ENCODE results near the gene CARM1. TPM values are rescaled to one million over a fixed set of nuclear protein-coding genes. Genes with fewer than 3 reads are reported as not detected.
"Not testable (repeated sequence)": the region's sequence is repeated elsewhere in the genome, so short reads cannot be mapped to it uniquely, and the experiment has no call there.

The CARM1 gene
- polyA plus RNA-seq (ENCODE audit: insufficient read length in 12 of 12): 10 to 100 TPM in 11 of 12 donors, not detected in 1; 47.1 to 84.2 (median 54.9) TPM
- long read RNA-seq, donor 1, partial matches to known transcripts: 38 of 50 reads
- long read RNA-seq, donor 1, other reads (novel, unspliced or antisense): 8 of 50 reads
- long read RNA-seq, donor 2, transcript CARM1-201 (16 exons, 3,330 nt): major isoform, 7 of 18 reads
- long read RNA-seq, donor 2, transcript CARM1-202 (15 exons, 2,722 nt): minor isoform, 5 of 18 reads
- long read RNA-seq, donor 2, partial matches to known transcripts: 6 of 18 reads
- long read RNA-seq, donor 2, other reads (novel, unspliced or antisense): 0 of 18 reads
- long read RNA-seq, donor 3, transcript CARM1-201 (16 exons, 3,330 nt): major isoform, 6 of 6 reads
- long read RNA-seq, donor 3, partial matches to known transcripts: 0 of 6 reads
- long read RNA-seq, donor 3, other reads (novel, unspliced or antisense): 0 of 6 reads
- long read RNA-seq, donor 4, transcript CARM1-201 (16 exons, 3,330 nt): major isoform, 7 of 8 reads
- long read RNA-seq, donor 4, partial matches to known transcripts: 0 of 8 reads
- long read RNA-seq, donor 4, other reads (novel, unspliced or antisense): 0 of 8 reads
- long read RNA-seq, donor 5, transcript CARM1-201 (16 exons, 3,330 nt): major isoform, 7 of 18 reads
- long read RNA-seq, donor 5, transcript CARM1-202 (15 exons, 2,722 nt): minor isoform, 6 of 18 reads
- long read RNA-seq, donor 5, partial matches to known transcripts: 5 of 18 reads
- long read RNA-seq, donor 5, other reads (novel, unspliced or antisense): 0 of 18 reads
- long read RNA-seq, donor 6, partial matches to known transcripts: 0 of 5 reads
- long read RNA-seq, donor 6, other reads (novel, unspliced or antisense): 0 of 5 reads
- long read RNA-seq, donor 7, partial matches to known transcripts: 0 of 3 reads
- long read RNA-seq, donor 7, other reads (novel, unspliced or antisense): 0 of 3 reads
- long read RNA-seq, donor 8, transcript CARM1-201 (16 exons, 3,330 nt): major isoform, 11 of 19 reads
- long read RNA-seq, donor 8, partial matches to known transcripts: 6 of 19 reads
- long read RNA-seq, donor 8, other reads (novel, unspliced or antisense): 0 of 19 reads
- long read RNA-seq, donor 9, partial matches to known transcripts: 41 of 48 reads
- long read RNA-seq, donor 9, other reads (novel, unspliced or antisense): 0 of 48 reads
- long read RNA-seq, donor 10, transcript CARM1-202 (15 exons, 2,722 nt): minor isoform, 6 of 22 reads
- long read RNA-seq, donor 10, transcript CARM1-201 (16 exons, 3,330 nt): major isoform, 10 of 22 reads
- long read RNA-seq, donor 10, partial matches to known transcripts: 0 of 22 reads
- long read RNA-seq, donor 10, other reads (novel, unspliced or antisense): 5 of 22 reads
- long read RNA-seq, donor 11, transcript CARM1-201 (16 exons, 3,330 nt): major isoform, 8 of 11 reads
- long read RNA-seq, donor 11, partial matches to known transcripts: 0 of 11 reads
- long read RNA-seq, donor 11, other reads (novel, unspliced or antisense): 0 of 11 reads

DNA sequence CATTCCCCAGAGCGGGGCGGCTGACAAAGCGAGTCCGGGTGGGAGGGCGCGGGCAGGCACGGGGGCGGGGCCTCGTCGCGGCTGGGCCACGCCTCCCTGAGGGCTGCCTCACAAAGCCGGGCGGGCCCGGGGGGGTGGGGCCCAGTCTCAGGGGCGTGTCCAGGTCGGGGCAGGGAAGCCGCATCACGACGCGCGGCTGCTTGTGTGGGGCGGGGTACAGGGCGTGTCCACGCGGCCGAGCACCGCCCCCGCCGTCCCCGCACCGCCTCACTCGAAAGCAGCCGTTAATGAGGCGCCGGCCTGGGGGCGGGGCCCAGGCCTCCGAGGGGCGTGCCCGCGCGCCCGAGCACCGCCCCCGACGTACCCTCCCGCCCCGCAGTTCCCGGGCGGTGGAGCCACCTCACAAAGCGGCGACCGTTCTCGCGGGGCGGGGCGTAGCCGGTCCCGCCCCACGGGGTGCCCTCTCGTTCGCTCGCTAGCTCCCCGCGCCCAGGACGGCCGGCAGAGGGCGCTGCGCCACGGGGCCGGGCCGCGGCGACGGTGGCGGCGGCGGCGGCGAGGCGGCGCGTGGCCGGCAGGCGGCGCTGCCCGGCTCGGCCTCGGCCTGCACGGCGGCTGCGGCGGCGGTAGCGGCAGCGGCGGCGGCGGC lies at the start of gene CARM1:
Gene CARM1, plus strand, starts transcription at position 599 of the 649 bp plus-strand sequence. CDS start 150 bp downstream, outside the sequence.
- peak; percentile 98 for DNase-seq

DNA sequence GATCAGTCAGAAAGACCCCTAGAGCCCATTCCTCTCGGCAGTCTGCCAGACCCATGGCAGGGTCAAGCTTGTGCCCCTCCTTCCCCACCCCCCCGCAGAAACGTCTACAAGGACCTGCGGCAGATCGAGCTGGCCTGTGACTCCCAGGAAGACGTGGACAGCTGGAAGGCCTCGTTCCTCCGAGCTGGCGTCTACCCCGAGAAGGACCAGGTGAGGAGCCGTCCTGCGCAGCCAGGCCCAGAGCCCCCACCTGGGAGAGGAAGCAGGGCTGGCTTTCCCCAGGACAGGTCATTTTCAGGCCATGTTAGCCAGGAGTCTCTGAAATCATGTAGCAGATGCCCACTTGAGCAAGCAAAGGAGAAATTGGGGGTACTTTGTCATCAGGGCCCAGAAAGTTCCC lies 47.7 kb upstream of the CARM1 start:
- DNase-seq: no peak

DNA sequence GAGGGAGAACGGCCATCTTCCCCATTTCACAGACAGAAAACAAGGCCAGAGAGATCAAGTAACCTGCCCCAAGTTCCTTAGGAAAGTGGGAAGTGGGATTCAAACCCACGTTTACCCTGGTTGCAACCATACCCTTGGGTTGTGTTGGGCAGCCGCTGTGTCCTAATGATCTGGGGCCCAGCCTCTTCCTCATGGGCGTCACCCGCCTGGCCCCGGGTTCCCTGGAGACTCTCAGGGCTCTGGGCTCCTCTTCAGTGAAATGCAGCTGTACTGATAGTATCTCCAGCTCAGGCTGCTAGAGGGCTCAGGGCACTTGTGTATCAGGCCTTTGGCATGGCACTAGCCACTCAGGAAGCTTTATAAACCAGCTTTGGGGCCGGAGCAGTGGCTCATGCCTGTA lies 45.1 kb upstream of the CARM1 start:
- no peak for DNase-seq

DNA sequence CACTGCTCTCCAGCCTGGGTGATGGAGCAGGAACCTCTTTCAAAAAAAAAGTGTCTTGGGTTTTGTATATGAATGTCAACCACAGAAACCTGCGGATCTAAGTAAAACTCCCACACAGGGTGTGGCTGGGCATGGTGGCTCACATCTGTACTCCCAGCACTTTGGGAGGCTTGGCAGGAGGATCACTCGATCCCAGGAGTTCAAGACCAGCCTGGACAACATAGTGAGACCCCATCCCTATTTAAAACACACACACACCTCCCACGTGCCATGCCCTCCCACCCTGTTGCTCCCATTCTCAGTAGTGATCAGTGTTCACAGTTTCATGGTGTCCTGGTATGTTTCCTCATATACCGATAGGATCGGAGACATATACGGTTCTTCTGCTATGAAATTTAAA lies 44.5 kb upstream of the CARM1 start:
- no peak for DNase-seq

DNA sequence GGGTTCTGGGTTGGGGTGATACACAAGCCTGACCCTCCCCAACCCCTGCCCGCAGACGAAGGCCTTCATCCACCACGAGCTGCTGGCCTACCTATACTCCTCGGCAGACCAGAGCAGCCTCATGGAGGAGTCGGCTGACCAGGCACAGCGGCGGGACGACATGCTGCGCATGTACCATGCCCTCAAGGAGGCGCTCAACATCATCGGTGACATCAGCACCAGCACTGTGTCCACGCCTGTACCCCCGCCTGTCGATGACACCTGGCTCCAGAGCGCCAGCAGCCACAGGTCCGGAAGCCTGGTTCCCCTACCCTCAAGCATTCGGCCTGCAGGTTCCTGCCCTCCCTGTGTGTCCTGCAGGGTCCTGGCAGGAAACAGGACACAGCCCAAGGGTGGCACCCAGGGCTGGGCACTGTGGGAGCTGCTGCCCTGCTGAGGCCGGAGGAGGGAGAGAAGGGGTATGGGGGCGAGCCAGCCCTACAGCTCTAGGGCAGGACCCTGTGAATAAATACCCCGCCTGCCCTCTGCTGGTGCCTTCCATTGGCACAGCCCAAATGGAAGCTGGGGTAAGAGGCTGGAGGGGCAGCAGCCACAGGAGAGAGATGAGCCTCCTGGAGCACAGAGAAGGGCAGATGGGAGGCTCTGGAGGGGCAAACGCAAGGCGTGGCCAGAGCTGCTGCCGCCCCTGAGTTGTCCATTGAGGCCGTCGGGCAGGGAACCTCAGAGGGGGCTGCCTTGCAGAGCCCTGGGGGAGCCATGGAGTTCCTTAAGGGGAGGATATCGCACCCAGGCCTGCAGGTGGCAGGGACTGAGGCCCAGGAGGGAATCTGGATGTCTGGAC lies 42.2 kb upstream of the CARM1 start:
- DNase-seq: no peak

DNA sequence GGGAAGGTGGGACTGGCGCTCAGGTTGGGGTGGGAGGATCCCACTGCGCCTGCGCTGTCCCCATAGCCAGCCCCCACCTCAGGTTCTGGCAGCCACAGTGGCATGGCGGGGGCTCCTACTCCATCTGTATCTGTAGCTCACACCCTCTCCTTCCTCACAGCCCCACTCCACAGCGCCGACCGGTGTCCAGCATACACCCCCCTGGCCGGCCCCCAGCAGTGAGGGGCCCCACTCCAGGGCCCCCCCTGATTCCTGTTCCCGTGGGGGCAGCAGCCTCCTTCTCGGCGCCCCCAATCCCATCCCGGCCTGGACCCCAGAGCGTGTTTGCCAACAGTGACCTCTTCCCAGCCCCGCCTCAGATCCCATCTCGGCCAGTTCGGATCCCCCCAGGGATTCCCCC lies 41.4 kb upstream of the CARM1 start:
- DNase-seq: no peak

DNA sequence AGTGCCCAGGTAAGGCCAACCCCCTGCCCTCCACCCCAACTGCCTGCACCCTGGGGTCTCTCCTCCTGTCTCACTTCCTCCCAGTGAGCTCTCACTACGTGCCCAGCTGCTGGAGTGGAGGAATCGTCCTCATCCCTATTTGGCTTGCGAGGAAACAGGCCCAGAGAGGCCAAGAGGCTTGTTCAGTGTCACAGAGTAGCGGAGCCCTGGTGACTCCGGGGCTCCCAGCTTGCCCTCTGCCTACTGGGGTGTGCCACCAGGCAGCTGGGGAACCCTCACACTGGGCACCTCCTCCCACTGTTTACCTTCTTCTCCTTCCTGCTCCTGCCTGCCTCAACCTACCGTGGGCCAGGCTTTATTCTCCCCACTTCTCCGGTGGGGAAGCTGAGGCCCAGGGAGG lies 41.0 kb upstream of the CARM1 start:
- DNase-seq: no peak

DNA sequence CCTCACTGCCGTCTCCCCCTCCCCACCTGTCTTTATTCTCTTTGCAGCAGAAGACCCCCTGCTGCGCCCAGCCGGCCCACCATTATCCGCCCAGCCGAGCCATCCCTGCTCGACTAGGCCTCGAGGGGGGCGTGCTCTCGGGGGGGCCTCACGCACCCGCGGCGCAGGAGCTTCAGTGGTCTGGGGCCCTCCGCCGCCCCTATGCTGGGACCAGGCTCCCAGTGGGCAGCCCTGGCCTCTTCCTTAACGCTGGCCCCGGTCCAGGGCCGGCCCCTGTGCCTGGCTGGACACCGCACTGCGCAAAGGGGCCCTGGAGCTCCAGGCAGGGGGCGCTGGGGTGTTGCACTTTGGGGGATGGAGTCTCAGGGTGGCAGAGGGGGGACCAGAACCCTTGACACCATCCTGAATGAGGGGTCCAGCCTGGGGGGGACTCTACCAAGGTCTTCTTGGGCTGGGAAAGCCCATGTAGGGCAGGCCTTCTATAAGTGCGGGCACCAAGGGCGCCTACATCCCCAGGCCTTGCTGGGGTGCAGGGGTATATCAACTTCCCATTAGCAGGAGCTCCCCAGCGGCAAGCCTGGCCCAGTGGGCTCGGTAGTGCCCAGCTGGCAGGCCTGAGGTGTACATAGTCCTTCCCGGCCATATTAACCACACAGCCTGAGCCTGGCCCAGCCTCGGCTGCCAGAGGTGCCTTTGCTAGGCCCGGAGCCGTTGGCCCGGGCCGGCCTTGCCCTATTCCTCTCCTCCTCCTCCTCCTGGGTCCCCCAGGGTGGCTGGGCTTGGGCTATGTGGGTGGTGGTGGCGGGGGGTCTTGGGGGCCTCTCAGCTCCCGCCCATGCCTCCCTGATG lies 40.2 kb upstream of the CARM1 start:
- no peak for DNase-seq

DNA sequence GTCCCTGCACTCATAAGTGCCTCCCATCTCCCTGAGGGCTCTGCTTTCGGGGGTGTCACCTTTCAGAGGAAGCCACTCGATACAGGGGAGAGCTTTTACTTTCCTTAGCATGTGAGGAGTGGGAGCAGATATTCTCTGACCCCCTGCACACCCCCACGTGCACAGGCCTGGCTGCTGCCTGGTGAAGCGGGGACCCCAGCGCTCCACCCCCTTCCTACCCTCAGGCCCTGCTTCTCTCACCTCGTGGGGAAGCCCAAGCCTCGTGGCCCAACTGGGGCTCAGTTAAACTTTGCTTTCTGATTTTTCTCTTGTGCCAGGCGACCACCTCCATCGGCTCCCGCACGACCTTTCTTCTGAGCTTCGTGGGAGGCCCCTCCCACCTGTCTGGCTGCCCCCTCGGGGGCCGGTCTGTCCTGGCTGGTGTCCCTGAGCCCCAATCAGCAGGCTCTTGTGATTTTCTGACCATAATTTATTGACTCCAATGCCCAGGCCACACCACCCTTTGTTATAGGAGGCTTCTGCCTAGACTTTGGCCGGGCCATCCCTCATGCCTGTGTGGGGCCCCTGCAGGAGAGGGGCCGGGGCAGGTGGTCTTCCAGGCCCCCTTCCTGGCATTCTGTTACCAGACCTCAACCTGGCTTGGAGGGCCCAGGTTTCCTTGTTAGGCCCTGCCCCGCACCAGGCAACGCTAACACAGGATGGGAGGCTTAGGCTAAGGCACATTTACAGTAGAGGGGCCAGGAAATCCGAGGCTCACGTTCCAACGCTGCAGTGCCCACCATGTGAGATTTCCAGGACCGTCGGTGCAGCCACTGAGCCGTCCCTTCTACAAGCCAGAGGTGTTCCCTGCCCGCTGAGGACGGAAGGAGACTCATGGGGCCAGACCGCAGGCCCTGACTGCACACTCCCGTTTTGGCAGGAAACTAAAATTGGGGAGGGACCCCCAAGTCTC lies 39.1 kb upstream of the CARM1 start:
- no peak for DNase-seq

DNA sequence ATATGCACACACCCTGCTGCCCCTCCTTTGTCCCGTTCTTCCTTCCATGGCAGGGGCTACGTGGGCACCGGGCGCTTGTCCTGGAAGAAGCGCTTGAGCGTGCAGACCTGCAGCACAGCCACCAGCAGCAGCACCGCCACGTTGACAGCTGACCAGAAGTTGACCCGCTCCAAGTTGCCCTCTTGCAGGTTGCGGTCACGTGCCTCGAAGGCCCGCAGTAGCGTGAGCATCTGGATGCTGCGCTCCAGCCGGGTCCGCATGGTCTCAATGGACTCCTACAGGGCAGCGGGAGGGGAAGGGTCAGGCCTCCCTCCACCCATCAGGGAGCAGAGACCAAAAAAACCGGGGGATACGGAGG lies 38.4 kb upstream of the CARM1 start:
- DNase-seq: no peak

DNA sequence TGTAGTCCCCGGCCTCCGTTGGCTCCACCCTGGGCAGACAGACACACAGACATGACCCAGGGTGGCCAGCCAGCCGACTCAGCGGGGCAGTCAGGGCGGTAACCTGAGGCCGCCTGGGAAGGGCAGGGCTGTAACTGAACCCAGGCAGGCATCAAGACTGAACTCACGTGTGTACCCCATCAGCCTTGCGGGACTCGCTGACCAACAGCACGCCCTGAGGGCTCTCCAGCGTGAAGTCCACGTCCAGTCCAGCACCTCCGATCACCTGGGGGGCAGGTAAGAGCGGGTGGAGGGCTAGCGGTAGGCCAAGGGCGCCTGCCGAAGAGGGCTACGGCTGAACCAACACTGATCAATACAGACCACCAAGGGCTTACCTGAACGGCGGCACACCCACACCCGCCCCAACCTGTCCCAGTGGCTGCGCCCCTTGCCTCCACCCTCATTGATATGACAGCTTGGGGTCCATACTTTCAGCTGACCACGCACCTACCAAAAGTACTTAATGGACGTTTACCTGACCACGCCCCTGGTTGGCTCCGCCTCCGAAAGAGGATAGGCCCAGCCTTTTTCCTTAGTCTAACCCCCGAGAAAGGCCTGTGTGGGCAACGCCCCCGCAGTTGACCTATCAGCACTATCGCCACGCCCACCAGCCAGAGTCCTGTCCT lies 36.1 kb upstream of the CARM1 start:
- no peak for DNase-seq

DNA sequence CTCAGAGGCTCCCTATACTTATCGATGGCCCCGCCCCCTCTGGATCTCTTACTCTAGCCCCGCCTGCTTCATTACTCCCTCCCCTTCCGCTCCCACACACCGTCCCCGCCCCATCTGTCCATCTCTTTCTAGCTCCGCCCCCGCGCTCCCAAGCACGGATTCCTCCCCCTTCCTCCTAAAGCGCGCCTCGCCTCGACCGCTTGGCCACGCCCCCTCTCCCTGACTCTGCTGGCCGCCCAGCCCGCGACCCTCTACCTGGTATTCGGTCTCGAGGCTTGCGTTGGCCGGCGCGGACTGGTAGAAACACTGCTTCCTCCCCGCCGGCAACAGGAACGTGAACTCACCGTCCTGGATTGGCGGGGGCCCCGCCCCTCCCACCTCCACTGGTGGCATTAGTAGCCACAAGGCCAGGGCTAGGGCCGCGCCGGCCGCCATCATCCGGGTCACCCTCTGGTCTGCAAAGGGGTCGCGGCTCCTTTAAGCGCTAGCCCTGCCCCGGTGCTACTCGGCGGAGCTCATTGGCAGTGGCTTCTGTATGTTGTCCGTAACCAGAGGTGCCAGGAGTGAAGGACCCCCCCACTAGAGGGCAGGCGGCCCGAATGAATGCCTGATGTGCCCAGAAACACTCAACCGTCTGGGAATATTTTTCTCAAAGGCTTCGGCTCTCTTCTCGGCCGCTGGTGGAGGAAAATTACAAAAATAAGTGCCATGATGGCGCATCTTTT lies 35.4 kb upstream of the CARM1 start, which contains the start of gene TMED1:
Gene TMED1, minus strand, starts transcription at position 459 of the 725 bp plus-strand sequence. Its CDS starts 21 bp downstream, at position 438.
- peak; percentile 98 for DNase-seq

DNA sequence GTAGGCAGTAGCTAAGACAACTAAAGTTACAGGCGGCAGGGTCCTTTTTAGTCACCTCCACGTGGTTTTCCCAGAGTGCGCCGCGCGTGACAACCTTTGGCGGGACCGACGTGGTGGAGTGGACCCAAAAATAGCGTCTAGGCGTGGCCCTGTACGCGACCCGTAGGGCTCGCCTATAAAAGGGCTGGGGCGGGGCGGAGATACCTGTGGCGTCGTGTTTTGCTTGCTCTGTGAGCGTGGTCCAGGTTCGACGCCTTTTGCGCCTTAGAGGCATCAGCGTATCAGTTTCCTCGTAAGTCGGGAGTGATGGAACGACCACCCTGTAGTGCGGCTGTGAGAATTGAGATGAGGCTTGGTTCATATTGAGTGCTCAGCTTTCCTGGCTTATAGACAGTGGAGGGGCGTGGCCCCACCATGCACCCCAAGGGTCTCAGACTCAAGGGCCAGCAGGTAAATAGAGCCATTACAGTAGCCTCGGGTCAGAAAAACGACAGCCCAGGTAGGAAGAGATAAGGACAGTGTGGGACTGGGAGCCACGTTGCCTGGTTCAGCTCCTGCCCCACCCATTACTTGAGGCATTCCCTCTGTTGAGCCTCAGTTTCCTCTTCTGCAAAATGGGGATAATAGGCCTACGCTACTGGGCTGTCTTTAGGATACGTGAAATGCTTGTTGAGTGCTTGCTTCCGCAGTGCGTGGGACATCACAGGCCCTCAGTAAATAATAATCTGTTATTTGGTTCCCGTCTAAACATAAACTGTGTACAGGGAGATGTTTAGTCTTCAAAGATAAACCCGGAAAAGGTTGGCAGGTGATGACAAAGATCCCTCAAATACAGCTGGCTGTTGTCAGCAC lies 34.6 kb upstream of the CARM1 start:
- DNase-seq: no peak

DNA sequence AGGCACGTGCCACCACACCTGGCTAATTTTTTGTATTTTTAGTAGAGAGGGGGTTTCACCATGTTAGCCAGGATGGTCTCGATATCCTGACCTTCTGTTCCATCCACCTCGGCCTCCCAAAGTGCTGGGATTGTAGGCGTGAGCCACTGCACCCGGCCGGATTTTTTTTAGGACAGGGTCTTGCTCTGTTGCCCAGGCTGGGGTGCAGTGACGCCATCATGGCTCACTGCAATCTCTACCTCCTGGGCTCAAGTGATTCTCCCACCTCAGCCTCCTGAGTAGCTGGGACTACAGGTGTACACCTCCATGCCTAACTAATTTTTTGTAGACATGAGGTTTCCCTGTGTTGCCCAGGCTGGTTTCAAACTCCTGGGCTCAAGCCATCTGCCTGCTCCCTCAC lies 33.7 kb upstream of the CARM1 start:
- DNase-seq: not testable (repeated sequence)

DNA sequence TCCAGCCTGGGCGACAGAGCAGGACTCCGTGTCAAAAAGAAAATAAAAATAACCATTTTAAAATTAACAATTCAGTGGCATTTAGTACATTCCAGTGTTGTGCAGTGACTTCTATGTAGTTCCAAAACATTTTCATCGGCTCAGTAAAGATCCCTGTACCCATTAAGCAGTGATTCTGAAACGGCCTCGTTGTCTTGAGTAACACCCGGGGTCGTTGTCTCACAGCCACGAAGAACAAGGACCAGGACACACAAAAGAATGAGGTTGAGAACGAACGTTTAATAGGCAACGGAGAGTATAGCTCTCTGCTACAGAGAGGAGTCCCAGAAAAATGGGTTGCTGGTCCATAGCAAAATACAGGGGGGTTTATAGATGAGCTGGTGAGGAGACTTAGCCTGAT lies 33.0 kb upstream of the CARM1 start:
- no peak for DNase-seq
